Endothelial cell (in vitro differentiated cells): ENCODE data around the gene DNAJA3. TPM values are rescaled to one million over a fixed set of nuclear protein-coding genes. Genes with fewer than 3 reads are reported as not detected.
A peak's percentile ranks its signal among the peaks of the same experiment; 100 is the strongest.

ENCODE experiments used
- DNase-seq: peaks from one replicate; pipeline ENCODE4 v3.0.0; 2021; ENCODE audit warnings: low spot score
- H3K27ac Mint-ChIP-seq: one replicate; pipeline ENCODE4 v1.8.0; 2021; ENCODE audit warnings: mixed read lengths, inconsistent platforms; ENCODE audit not compliant: unreplicated experiment
- H3K27me3 Mint-ChIP-seq: one replicate; pipeline ENCODE4 v1.8.0; 2021; ENCODE audit warnings: mild to moderate bottlenecking, moderate library complexity, mixed read lengths, inconsistent platforms; ENCODE audit not compliant: unreplicated experiment
- H3K36me3 Mint-ChIP-seq: one replicate; pipeline ENCODE4 v1.8.0; 2021; ENCODE audit warnings: mild to moderate bottlenecking, low read depth, mixed read lengths, inconsistent platforms; ENCODE audit not compliant: unreplicated experiment
- H3K4me1 Mint-ChIP-seq: one replicate; pipeline ENCODE4 v1.8.0; 2021; ENCODE audit warnings: mild to moderate bottlenecking, mixed read lengths, inconsistent platforms; ENCODE audit not compliant: unreplicated experiment
- H3K4me3 Mint-ChIP-seq: one replicate; pipeline ENCODE4 v1.8.0; 2021; ENCODE audit warnings: mild to moderate bottlenecking, mixed read lengths, inconsistent platforms; ENCODE audit not compliant: unreplicated experiment
- H3K9me3 Mint-ChIP-seq: one replicate; pipeline ENCODE4 v1.8.0; 2021; ENCODE audit warnings: mixed read lengths, inconsistent platforms; ENCODE audit not compliant: unreplicated experiment
- CTCF ChIP-seq: fragments of 200-600 bp; sonication (generic); IDR thresholded peaks from one replicate; pipeline ENCODE4 v1.5.0; 2021; ENCODE audit warnings: antibody characterized with exemption; ENCODE audit not compliant: unreplicated experiment
- total RNA-seq: library from RNA; stranded (reverse); fragmentation: NEBNext Ultra II Directional; extraction: Animal tissue kit (Norgen Biotek cat#: 25700); gene quantifications from one replicate; pipeline ENCODE4 v1.2.1, GENCODE V29; 2021; ENCODE audit not compliant: unreplicated experiment

Gene DNAJA3
- total RNA-seq, 1 donor from 2014 or later = 32.0 TPM

- Mint-ChIP-seq H3K4me1 (peaks cover 39% of the 10 kb centered on the region), H3K9me3 (no peaks in the 10 kb centered on the region), H3K27me3 (peaks cover 12% of the 10 kb centered on the region), H3K4me3 (peak overlapping the region; percentile 50), H3K36me3 (peaks cover 27% of the 10 kb centered on the region), H3K27ac (peak overlapping the region; percentile 32)
- no peak for TF ChIP-seq CTCF
- no peak for DNase-seq
These were observed 55.9 kb downstream of the DNAJA3 start for GRCh38 chr16:4481526-4481925.

- no peak overlapping the region for H3K27ac Mint-ChIP-seq
- H3K9me3 Mint-ChIP-seq = no peaks in the 10 kb centered on the region
These were observed 56.3 kb downstream of the DNAJA3 start for GRCh38 chr16:4481963-4482362.

GRCh38 chr16:4486126-4486893, 60.6 kb downstream of the DNAJA3 start:
- peaks cover 30% of the 10 kb centered on the region for H3K4me1 Mint-ChIP-seq
- TF ChIP-seq CTCF = no peak
- H3K9me3 Mint-ChIP-seq = no peaks in the 10 kb centered on the region
- DNase-seq = no peak
- H3K27me3 Mint-ChIP-seq = peaks cover 3% of the 10 kb centered on the region
- no peak overlapping the region for H3K27ac Mint-ChIP-seq
- peaks cover 41% of the 10 kb centered on the region for H3K36me3 Mint-ChIP-seq
- no peak overlapping the region for H3K4me3 Mint-ChIP-seq

More at GRCh38 chr16:4481963-4482362, 56.3 kb downstream of the DNAJA3 start:
- TF ChIP-seq CTCF = no peak
- H3K4me3 Mint-ChIP-seq = no peak overlapping the region
- peaks cover 27% of the 10 kb centered on the region for H3K36me3 Mint-ChIP-seq
- peaks cover 12% of the 10 kb centered on the region for H3K27me3 Mint-ChIP-seq
- no peak for DNase-seq
- peaks cover 39% of the 10 kb centered on the region for H3K4me1 Mint-ChIP-seq

- Mint-ChIP-seq H3K27ac (no peak overlapping the region), H3K9me3 (no peaks in the 10 kb centered on the region), H3K27me3 (peaks cover 3% of the 10 kb centered on the region), H3K4me3 (no peak overlapping the region), H3K4me1 (peaks cover 12% of the 10 kb centered on the region), H3K36me3 (peaks cover 35% of the 10 kb centered on the region)
- DNase-seq = no peak
- TF ChIP-seq CTCF = no peak
These were observed 62.4 kb downstream of the DNAJA3 start for GRCh38 chr16:4487955-4488498.

- Mint-ChIP-seq H3K4me1 (peaks cover 9% of the 10 kb centered on the region), H3K4me3 (no peak overlapping the region), H3K36me3 (peaks cover 36% of the 10 kb centered on the region), H3K9me3 (no peaks in the 10 kb centered on the region), H3K27ac (no peak overlapping the region), H3K27me3 (peaks cover 5% of the 10 kb centered on the region)
- no peak for TF ChIP-seq CTCF
- DNase-seq = no peak
These were observed 62.9 kb downstream of the DNAJA3 start for GRCh38 chr16:4488499-4488967.
